Liver (tissue), 9 donors: ENCODE data around the gene CRB2. TPM values are rescaled to one million over a fixed set of nuclear protein-coding genes. Genes with fewer than 3 reads are reported as not detected.

Experiments
- DNase-seq: peaks from one replicate; pipeline ENCODE4 v3.0.0-alpha.2; 2017; ENCODE audit warnings: low spot score
- H3K27ac ChIP-seq, 2 donors: one replicate each; pipeline ENCODE4 v1.7.0; 2013; ENCODE audit warnings: inconsistent platforms in 2 of 2, low read length in 2 of 2, control low read depth in 1 of 2, low read depth in 1 of 2, mild to moderate bottlenecking in 1 of 2
- H3K27me3 ChIP-seq, 4 donors: one replicate each; pipeline versions ENCODE4 v1.6.1 to v1.7.0; 2013; ENCODE audit warnings: low read length in 3 of 4, inconsistent platforms in 1 of 4, mild to moderate bottlenecking in 1 of 4, moderate library complexity in 1 of 4; ENCODE audit not compliant: control insufficient read depth in 4 of 4, insufficient read depth in 4 of 4
- H3K36me3 ChIP-seq, 4 donors: one replicate each; pipeline versions ENCODE4 v1.6.1 to v1.7.0; 2013; ENCODE audit warnings: low read length in 3 of 4, mild to moderate bottlenecking in 3 of 4, low read depth in 1 of 4, moderate library complexity in 1 of 4; ENCODE audit not compliant: control insufficient read depth in 4 of 4, insufficient read depth in 3 of 4
- H3K4me1 ChIP-seq, 4 donors: one replicate each; pipeline versions ENCODE4 v1.6.1 to v1.7.0; 2013; ENCODE audit warnings: low read length in 3 of 4, mild to moderate bottlenecking in 3 of 4, moderate library complexity in 1 of 4; ENCODE audit not compliant: control insufficient read depth in 4 of 4, insufficient read depth in 4 of 4
- H3K4me3 ChIP-seq, 3 donors: one replicate each; pipeline versions ENCODE4 v1.6.1 to v1.7.0; 2013; ENCODE audit warnings: low read length in 3 of 3, control low read depth in 1 of 3, low read depth in 1 of 3, mild to moderate bottlenecking in 1 of 3
- H3K9ac ChIP-seq, 2 donors: one replicate each; pipeline ENCODE4 v1.7.0; 2013; ENCODE audit warnings: low read length in 2 of 2, mild to moderate bottlenecking in 2 of 2, moderate library complexity in 2 of 2, control low read depth in 1 of 2, low read depth in 1 of 2
- H3K9me3 ChIP-seq, 4 donors: one replicate each; pipeline versions ENCODE4 v1.6.1 to v1.7.0; 2013; ENCODE audit warnings: low read length in 3 of 4; ENCODE audit not compliant: control insufficient read depth in 4 of 4
- EGR1 ChIP-seq, 2 donors: IDR thresholded peaks; 2 replicates each; pipeline ENCODE4 v1.6.1; 2016 to 2018; ENCODE audit warnings: antibody characterized with exemption in 2 of 2, low read depth in 2 of 2
- FOXA1 ChIP-seq: IDR thresholded peaks from 2 replicates; pipeline ENCODE4 v1.6.1; 2016; ENCODE audit warnings: antibody characterized with exemption
- FOXA2 ChIP-seq: IDR thresholded peaks from 2 replicates; pipeline ENCODE4 v1.6.1; 2016; ENCODE audit warnings: antibody characterized with exemption
- GABPA ChIP-seq, 2 donors: IDR thresholded peaks in 1 of 2; conservative IDR thresholded peaks in 1 of 2; 2 replicates each; pipeline ENCODE4 v1.6.1; 2016; ENCODE audit warnings: antibody characterized with exemption in 2 of 2, mild to moderate bottlenecking in 1 of 2, moderate library complexity in 1 of 2
- HNF4A ChIP-seq, 2 donors: conservative IDR thresholded peaks; 2 replicates each; pipeline ENCODE4 v1.6.1; 2016; ENCODE audit warnings: antibody characterized with exemption in 2 of 2, mild to moderate bottlenecking in 2 of 2
- HNF4G ChIP-seq: IDR thresholded peaks from 2 replicates; pipeline ENCODE4 v1.6.1; 2016; ENCODE audit warnings: antibody characterized with exemption
- JUND ChIP-seq, 2 donors: IDR thresholded peaks; 2 replicates each; pipeline ENCODE4 v1.6.1; 2016; ENCODE audit warnings: antibody characterized with exemption in 2 of 2
- NR2F2 ChIP-seq: IDR thresholded peaks from 2 replicates; pipeline ENCODE4 v1.6.1; 2016; ENCODE audit warnings: antibody characterized with exemption
- RXRA ChIP-seq, 2 donors: IDR thresholded peaks; 2 replicates each; pipeline ENCODE4 v1.6.1; 2017 to 2018; ENCODE audit warnings: antibody characterized with exemption in 2 of 2, mild to moderate bottlenecking in 1 of 2
- SP1 ChIP-seq: IDR thresholded peaks from 2 replicates; pipeline ENCODE4 v1.6.1; 2018; ENCODE audit warnings: antibody characterized with exemption, mild to moderate bottlenecking
- TAF1 ChIP-seq: conservative IDR thresholded peaks from 2 replicates; pipeline ENCODE4 v1.6.1; 2016; ENCODE audit warnings: antibody characterized with exemption, mild to moderate bottlenecking
- YY1 ChIP-seq: IDR thresholded peaks from 2 replicates; pipeline ENCODE4 v1.6.1; 2016; ENCODE audit warnings: antibody characterized with exemption, mild to moderate bottlenecking
- WGBS: extraction: QIAGEN DNeasy Blood & Tissue Kit; methylation state at CpG from one replicate; pipeline ENCODE4 v1.1.7; 2013; 5-methylcytosine and 5-hydroxymethylcytosine counted together
- polyA plus RNA-seq, 2 donors: library from polyadenylated mRNA; stranded (reverse) in 1 of 2; unstranded in 1 of 2; fragments of 200-250 nt in 1 of 2; fragments of >200 nt in 1 of 2; fragmentation: Nextera tagmentation in 1 of 2; extraction: Ambion mirVana in 1 of 2; gene quantifications; one replicate each; pipeline versions ENCODE4 v1.2.1 to v1.2.3, GENCODE V29; 2013 to 2015
- total RNA-seq, 2 donors: library from RNA; depleted of rRNA; stranded (reverse); fragments of >200 nt; gene quantifications; one replicate each; pipeline ENCODE4 v1.2.3, GENCODE V29; 2014
- TF ChIP-seq, protein P1 (sequence below): fragments of 150-350 bp; IDR thresholded peaks from 2 replicates; pipeline ENCODE4 v1.5.1; 2017; ENCODE audit warnings: improper control_type of control experiment, low read depth, low read length; ENCODE audit not compliant: missing input control
- TF ChIP-seq, protein P2 (sequence below): IDR thresholded peaks from 2 replicates; pipeline ENCODE4 v1.6.1; 2016; ENCODE audit warnings: antibody characterized with exemption
- TF ChIP-seq, protein P3 (sequence below): IDR thresholded peaks from 2 replicates; pipeline ENCODE4 v1.6.1; 2016; ENCODE audit warnings: antibody characterized with exemption, mild to moderate bottlenecking
- TF ChIP-seq, protein P4 (sequence below): IDR thresholded peaks from 2 replicates; pipeline ENCODE4 v1.6.1; 2016; ENCODE audit warnings: antibody characterized with exemption
- TF ChIP-seq, protein P5 (sequence below): IDR thresholded peaks from 2 replicates; pipeline ENCODE4 v1.6.1; 2016; ENCODE audit warnings: antibody characterized with exemption
- donor health status: healthy.
- donor health status: healthy.
- donor health status: healthy.
- donor health status: healthy.
- donor health status: healthy.

The CRB2 gene
- total and polyA plus RNA-seq, 4 donors, result 1.7 TPM; not detected in 3

DNA sequence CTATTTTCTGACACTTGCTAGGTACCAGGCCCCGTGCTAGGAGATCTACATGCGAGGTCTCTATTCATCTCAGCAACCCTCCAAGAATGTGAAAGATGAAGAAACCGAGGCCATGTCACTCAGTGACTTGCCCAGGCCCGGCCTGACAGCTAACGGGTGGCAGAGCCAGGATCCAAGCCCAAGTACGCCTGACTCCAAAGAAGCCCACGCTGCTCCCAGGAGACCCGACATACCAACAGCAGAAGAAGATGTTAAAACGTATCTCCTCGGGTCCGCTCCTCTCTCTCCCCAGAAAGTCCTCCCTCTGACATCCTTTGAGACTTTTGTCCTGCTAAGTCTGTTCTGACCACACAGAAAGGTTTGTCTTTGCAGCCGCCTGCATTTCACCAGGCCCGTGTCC lies 65.2 kb downstream of the CRB2 start:
- DNase-seq, result no peak
- Histone ChIP-seq H3K9ac (no peak overlapping the region), H3K4me1 (no peaks in the 10 kb centered on the region), H3K36me3 (peaks cover 0 to 16% (median 4%) of the 10 kb centered on the region in 4 donors), H3K9me3 (no peaks in the 10 kb centered on the region), H3K27me3 (no peaks in the 10 kb centered on the region), H3K27ac (no peak overlapping the region), H3K4me3 (no peak overlapping the region)
- TF ChIP-seq HNF4G (no peak), HNF4A (conservative IDR thresholded peaks at IDR 0.05) (no peak), EGR1 (IDR thresholded peaks at IDR 0.05; ENCODE audit: low read depth in 2 of 2) (no peak), GABPA (IDR thresholded peaks at IDR 0.05 in 1 of 2, conservative IDR thresholded peaks at IDR 0.05 in 1 of 2) (no peak), RXRA (IDR thresholded peaks at IDR 0.05) (no peak), SP1 (no peak), TAF1 (no peak), YY1 (no peak), FOXA2 (no peak), JUND (IDR thresholded peaks at IDR 0.05) (no peak)
- TF ChIP-seq, protein P1, sequence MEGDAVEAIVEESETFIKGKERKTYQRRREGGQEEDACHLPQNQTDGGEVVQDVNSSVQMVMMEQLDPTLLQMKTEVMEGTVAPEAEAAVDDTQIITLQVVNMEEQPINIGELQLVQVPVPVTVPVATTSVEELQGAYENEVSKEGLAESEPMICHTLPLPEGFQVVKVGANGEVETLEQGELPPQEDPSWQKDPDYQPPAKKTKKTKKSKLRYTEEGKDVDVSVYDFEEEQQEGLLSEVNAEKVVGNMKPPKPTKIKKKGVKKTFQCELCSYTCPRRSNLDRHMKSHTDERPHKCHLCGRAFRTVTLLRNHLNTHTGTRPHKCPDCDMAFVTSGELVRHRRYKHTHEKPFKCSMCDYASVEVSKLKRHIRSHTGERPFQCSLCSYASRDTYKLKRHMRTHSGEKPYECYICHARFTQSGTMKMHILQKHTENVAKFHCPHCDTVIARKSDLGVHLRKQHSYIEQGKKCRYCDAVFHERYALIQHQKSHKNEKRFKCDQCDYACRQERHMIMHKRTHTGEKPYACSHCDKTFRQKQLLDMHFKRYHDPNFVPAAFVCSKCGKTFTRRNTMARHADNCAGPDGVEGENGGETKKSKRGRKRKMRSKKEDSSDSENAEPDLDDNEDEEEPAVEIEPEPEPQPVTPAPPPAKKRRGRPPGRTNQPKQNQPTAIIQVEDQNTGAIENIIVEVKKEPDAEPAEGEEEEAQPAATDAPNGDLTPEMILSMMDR, result no peak
- TF ChIP-seq, protein P2, sequence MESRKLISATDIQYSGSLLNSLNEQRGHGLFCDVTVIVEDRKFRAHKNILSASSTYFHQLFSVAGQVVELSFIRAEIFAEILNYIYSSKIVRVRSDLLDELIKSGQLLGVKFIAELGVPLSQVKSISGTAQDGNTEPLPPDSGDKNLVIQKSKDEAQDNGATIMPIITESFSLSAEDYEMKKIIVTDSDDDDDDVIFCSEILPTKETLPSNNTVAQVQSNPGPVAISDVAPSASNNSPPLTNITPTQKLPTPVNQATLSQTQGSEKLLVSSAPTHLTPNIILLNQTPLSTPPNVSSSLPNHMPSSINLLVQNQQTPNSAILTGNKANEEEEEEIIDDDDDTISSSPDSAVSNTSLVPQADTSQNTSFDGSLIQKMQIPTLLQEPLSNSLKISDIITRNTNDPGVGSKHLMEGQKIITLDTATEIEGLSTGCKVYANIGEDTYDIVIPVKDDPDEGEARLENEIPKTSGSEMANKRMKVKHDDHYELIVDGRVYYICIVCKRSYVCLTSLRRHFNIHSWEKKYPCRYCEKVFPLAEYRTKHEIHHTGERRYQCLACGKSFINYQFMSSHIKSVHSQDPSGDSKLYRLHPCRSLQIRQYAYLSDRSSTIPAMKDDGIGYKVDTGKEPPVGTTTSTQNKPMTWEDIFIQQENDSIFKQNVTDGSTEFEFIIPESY, result no peak
- TF ChIP-seq, protein P3, sequence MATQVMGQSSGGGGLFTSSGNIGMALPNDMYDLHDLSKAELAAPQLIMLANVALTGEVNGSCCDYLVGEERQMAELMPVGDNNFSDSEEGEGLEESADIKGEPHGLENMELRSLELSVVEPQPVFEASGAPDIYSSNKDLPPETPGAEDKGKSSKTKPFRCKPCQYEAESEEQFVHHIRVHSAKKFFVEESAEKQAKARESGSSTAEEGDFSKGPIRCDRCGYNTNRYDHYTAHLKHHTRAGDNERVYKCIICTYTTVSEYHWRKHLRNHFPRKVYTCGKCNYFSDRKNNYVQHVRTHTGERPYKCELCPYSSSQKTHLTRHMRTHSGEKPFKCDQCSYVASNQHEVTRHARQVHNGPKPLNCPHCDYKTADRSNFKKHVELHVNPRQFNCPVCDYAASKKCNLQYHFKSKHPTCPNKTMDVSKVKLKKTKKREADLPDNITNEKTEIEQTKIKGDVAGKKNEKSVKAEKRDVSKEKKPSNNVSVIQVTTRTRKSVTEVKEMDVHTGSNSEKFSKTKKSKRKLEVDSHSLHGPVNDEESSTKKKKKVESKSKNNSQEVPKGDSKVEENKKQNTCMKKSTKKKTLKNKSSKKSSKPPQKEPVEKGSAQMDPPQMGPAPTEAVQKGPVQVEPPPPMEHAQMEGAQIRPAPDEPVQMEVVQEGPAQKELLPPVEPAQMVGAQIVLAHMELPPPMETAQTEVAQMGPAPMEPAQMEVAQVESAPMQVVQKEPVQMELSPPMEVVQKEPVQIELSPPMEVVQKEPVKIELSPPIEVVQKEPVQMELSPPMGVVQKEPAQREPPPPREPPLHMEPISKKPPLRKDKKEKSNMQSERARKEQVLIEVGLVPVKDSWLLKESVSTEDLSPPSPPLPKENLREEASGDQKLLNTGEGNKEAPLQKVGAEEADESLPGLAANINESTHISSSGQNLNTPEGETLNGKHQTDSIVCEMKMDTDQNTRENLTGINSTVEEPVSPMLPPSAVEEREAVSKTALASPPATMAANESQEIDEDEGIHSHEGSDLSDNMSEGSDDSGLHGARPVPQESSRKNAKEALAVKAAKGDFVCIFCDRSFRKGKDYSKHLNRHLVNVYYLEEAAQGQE, result no peak
- TF ChIP-seq, protein P4, sequence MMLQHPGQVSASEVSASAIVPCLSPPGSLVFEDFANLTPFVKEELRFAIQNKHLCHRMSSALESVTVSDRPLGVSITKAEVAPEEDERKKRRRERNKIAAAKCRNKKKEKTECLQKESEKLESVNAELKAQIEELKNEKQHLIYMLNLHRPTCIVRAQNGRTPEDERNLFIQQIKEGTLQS, result no peak
- TF ChIP-seq, protein P5, sequence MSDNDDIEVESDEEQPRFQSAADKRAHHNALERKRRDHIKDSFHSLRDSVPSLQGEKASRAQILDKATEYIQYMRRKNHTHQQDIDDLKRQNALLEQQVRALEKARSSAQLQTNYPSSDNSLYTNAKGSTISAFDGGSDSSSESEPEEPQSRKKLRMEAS, result no peak
- 98% methylated on average over 13 of the region's 13 CpGs for WGBS

DNA sequence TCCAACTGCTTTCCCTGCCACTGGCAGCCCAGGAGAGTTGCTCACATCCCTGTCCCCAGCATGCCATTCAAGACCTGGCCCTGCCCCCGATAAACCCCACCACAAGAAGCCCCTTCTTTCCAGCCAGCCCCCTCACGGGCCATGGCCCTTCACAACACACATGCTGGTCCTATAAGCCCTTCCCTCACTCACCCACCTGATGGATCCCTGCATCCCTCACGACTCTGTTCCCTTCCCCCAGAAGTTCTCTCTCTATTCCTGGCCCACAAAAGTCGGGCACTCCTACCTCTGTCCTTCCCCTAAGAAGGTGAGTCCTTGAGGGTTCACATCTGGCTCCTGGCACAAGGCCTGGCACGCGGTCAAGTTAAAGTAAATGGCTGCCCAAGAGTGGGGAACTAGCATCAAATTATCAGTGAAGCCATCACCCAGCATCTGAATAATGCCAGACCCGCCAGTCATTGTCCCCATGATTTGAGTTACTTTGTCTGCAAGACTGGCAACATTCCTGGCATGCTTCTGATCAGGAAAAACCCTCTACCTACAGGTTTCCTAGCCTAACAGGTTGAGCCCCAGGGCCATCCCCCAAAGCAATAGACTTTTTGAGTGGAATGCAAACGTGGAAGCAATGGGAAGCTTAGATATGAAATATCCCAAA lies 65.9 kb downstream of the CRB2 start:
- no peaks in the 10 kb centered on the region for H3K4me1 ChIP-seq
- no peak overlapping the region for H3K27ac ChIP-seq
- 94% methylated on average over 8 of the region's 8 CpGs for WGBS
- no peak overlapping the region for H3K4me3 ChIP-seq
- H3K27me3 ChIP-seq, result no peaks in the 10 kb centered on the region
- H3K9me3 ChIP-seq, result no peaks in the 10 kb centered on the region
- H3K9ac ChIP-seq, result no peak overlapping the region
- no peak for DNase-seq
- peaks cover 0 to 15% (median 5%) of the 10 kb centered on the region in 4 donors for H3K36me3 ChIP-seq
- TF ChIP-seq SP1 (no peak), TAF1 (no peak), RXRA (IDR thresholded peaks at IDR 0.05) (no peak), NR2F2 (no peak), HNF4A (conservative IDR thresholded peaks at IDR 0.05) (no peak), JUND (IDR thresholded peaks at IDR 0.05) (no peak), FOXA1 (no peak), EGR1 (IDR thresholded peaks at IDR 0.05; ENCODE audit: low read depth in 2 of 2) (no peak), YY1 (no peak)
- TF ChIP-seq, protein P1, result no peak
- TF ChIP-seq, protein P3, result no peak
